Mucosa of descending colon (tissue), 3 donors: ENCODE results near the gene FOXK2. TPM values are rescaled to one million over a fixed set of nuclear protein-coding genes. Genes with fewer than 3 reads are reported as not detected.
A peak's percentile ranks its signal among the peaks of the same experiment; 100 is the strongest.

ENCODE experiments used
- ATAC-seq: fragments of 200-7000 bp; cut with Tn5 transposase; one replicate; pipeline ENCODE4 v1.9.1; 2020; ENCODE audit warnings: mild to moderate bottlenecking, moderate library complexity
- DNase-seq, 3 donors: peaks; one replicate each; pipeline ENCODE4 v3.0.0-alpha.2; 2020
- H3K36me3 ChIP-seq: fragments of 200-600 bp; one replicate; pipeline ENCODE4 v1.8.0; 2021; ENCODE audit warnings: low read depth, mild to moderate bottlenecking
- H3K4me1 ChIP-seq: fragments of 200-600 bp; one replicate; pipeline ENCODE4 v1.8.0; 2021; ENCODE audit warnings: low read depth, mild to moderate bottlenecking
- H3K4me3 ChIP-seq: fragments of 200-600 bp; one replicate; pipeline ENCODE4 v1.8.0; 2021; ENCODE audit warnings: mild to moderate bottlenecking
- H3K9me3 ChIP-seq: fragments of 200-600 bp; one replicate; pipeline ENCODE4 v1.8.0; 2021; ENCODE audit warnings: mild to moderate bottlenecking
- CTCF ChIP-seq: fragments of 200-600 bp; IDR thresholded peaks from one replicate; pipeline ENCODE4 v1.8.0; 2022; ENCODE audit warnings: antibody characterized with exemption, mild to moderate bottlenecking
- intact Hi-C, 2 donors: fragments of 100-400 bp; cut with DNase I in 1 of 2; cut with micrococcal nuclease in 1 of 2; formaldehyde crosslinking; loops; one replicate each; pipeline versions ENCODE4 v1.11.0 to v1.11.1; 2022; cut with DNase I, micrococcal nuclease
- total RNA-seq, 3 donors: library from RNA; stranded (reverse); fragmentation: NEBNext Ultra II Directional in 2 of 3; extraction: Animal tissue kit (Norgen Biotek cat#: 25700) in 2 of 3; gene quantifications; one replicate each; pipeline versions ENCODE4 v1.2.1 to v1.2.4, GENCODE V29; 2021 to 2023
- donor health status: DM: no; HTN: no; CAD: no; lungs with moderate emphysema.
- donor health status: DM: no; HTN: no; CAD: no.
- donor health status: DM: no; HTN: yes; CAD: no.

Gene FOXK2
- total RNA-seq, 3 donors from 2014 or later: 39.7 to 62.3 (median 43.5) TPM

- Histone ChIP-seq H3K4me3 (no peak overlapping the region), H3K4me1 (peaks cover 13% of the 10 kb centered on the region), H3K36me3 (no peaks in the 10 kb centered on the region), H3K9me3 (no peaks in the 10 kb centered on the region)
- no peak for TF ChIP-seq CTCF
- intact Hi-C loops: no loop called here
- DNase-seq (no peak), ATAC-seq (no peak)
These were observed 28.0 kb upstream of the FOXK2 start for GRCh38 chr17:82491533-82491932.

GRCh38 chr17:82492643-82493225 lies 26.8 kb upstream of the FOXK2 start:
- Histone ChIP-seq H3K9me3 (no peaks in the 10 kb centered on the region), H3K4me1 (peaks cover 16% of the 10 kb centered on the region), H3K4me3 (no peak overlapping the region), H3K36me3 (no peaks in the 10 kb centered on the region)
- ATAC-seq (no peak), DNase-seq (no peak)
- no peak for TF ChIP-seq CTCF
- intact Hi-C loops: no loop called here

GRCh38 chr17:82493226-82493781 lies 26.2 kb upstream of the FOXK2 start:
- Histone ChIP-seq H3K4me3 (no peak overlapping the region), H3K4me1 (peaks cover 16% of the 10 kb centered on the region), H3K36me3 (no peaks in the 10 kb centered on the region), H3K9me3 (no peaks in the 10 kb centered on the region)
- ATAC-seq (no peak), DNase-seq (no peak)
- no peak for TF ChIP-seq CTCF
- intact Hi-C loops: no loop called here

- no peaks in the 10 kb centered on the region for H3K36me3 ChIP-seq
- H3K4me1 ChIP-seq: peaks cover 16% of the 10 kb centered on the region
- intact Hi-C loops: no loop called here
- ATAC-seq (peak; percentile 69), DNase-seq (peak; percentile 87 to 91 (median 89))
- H3K4me3 ChIP-seq: no peak overlapping the region
- peak; percentile 75 for TF ChIP-seq CTCF
- no peaks in the 10 kb centered on the region for H3K9me3 ChIP-seq
These were observed 25.1 kb upstream of the FOXK2 start for GRCh38 chr17:82494236-82495055.

GRCh38 chr17:82495844-82496528 lies 23.5 kb upstream of the FOXK2 start:
- peak; percentile 67 to 71 (median 69) for DNase-seq
- TF ChIP-seq CTCF: no peak
- H3K9me3 ChIP-seq: no peaks in the 10 kb centered on the region
- no peak overlapping the region for H3K4me3 ChIP-seq
- peak; percentile 57 for ATAC-seq
- H3K4me1 ChIP-seq: peaks cover 16% of the 10 kb centered on the region
- H3K36me3 ChIP-seq: no peaks in the 10 kb centered on the region
- intact Hi-C loops: no loop called here
